ENCODE results near the gene ADRA2B.

The ADRA2B gene

DNA sequence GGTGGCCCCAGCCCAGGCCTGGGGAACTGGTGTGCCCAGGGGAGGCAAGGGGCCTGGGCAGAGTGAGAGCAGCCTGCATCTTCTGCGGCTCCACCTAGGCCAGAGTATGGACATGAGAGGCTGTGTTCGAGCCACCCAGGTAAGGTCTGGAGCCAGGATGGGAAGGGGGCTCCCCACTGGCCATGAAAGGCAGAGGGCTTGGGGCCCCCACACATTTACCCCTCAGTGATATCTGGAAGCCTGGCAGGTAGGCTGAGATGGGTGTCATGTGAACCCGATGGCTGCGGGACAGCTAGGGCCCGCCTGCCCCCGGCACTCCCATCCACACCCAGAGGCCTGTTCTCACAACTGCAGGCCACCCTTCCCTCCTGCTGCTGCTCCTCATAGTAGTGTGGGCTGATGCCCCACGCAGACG lies 13.2 kb downstream of the ADRA2B start:
- TF ChIP-seq, protein P1, sequence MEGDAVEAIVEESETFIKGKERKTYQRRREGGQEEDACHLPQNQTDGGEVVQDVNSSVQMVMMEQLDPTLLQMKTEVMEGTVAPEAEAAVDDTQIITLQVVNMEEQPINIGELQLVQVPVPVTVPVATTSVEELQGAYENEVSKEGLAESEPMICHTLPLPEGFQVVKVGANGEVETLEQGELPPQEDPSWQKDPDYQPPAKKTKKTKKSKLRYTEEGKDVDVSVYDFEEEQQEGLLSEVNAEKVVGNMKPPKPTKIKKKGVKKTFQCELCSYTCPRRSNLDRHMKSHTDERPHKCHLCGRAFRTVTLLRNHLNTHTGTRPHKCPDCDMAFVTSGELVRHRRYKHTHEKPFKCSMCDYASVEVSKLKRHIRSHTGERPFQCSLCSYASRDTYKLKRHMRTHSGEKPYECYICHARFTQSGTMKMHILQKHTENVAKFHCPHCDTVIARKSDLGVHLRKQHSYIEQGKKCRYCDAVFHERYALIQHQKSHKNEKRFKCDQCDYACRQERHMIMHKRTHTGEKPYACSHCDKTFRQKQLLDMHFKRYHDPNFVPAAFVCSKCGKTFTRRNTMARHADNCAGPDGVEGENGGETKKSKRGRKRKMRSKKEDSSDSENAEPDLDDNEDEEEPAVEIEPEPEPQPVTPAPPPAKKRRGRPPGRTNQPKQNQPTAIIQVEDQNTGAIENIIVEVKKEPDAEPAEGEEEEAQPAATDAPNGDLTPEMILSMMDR (IDR thresholded peaks at IDR 0.05; ENCODE audit: low read depth, low read length) = no peak
- no peak for TF ChIP-seq MAX (IDR thresholded peaks at IDR 0.05; ENCODE audit: low read depth, low read length)
- TF ChIP-seq POLR2A (IDR thresholded peaks at IDR 0.05; ENCODE audit: extremely low read depth, insufficient read length) = no peak
- no peak for TF ChIP-seq MYC (IDR thresholded peaks at IDR 0.05; ENCODE audit: low read depth, low read length)
- H3K4me3 ChIP-seq (ENCODE audit: low read depth, low read length) = no peak overlapping the region
- DNase-seq (ENCODE audit: low read depth) = no peak

DNA sequence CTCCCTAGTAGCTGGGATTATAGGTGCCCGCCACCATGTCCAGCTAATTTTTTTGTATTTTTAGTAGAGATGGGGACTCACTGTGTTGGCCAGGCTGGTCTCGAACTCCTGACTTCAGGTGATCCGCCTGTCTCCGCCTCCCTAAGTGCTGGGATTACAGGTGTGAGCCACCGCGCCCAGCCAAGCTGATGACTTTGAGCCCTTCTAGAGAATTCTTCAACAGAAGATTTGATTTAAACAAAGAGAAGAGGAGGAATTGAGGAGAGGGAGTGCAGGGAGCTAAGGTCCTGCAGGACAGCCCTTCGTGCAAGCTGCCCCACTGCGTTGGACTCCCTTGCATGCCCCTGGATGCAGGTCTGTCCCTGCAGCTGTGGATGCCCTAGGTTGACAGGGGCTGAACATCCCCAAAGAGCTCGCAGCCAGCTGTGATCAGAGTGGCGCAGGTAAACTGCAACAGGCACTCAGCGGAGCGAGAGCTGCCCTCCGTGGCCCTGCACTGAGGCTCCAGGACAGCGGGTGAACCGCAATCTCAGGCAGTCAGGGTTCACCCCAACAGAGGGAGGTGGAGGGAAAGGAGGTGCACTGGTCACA lies 13.7 kb downstream of the ADRA2B start:
- DNase-seq (ENCODE audit: low read depth) = no peak
- TF ChIP-seq MYC (IDR thresholded peaks at IDR 0.05; ENCODE audit: low read depth, low read length) (no peak), MAX (IDR thresholded peaks at IDR 0.05; ENCODE audit: low read depth, low read length) (no peak), POLR2A (IDR thresholded peaks at IDR 0.05; ENCODE audit: extremely low read depth, insufficient read length) (no peak)
- TF ChIP-seq, protein P1 (IDR thresholded peaks at IDR 0.05; ENCODE audit: low read depth, low read length) = no peak
- no peak overlapping the region for H3K4me3 ChIP-seq (ENCODE audit: low read depth, low read length)

DNA sequence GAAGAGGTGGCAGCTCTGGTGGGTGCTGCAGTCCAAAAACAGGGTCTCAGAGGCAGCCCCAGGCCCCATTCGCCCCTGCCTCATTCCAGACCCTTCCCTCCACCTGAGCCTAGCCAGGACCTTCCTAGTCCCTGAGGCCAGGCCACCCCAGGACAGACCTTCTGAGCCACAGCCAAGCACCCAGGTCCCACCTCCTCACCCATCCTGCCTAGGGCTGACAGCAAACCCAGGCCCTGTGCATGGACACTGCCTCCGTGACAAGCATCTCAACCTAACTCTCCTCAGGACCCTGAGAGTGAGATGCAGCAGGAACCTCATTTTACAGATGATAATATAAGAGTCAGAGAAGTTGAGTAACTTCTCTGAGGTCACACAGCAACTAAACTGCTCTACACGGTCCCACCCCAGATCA lies 15.5 kb downstream of the ADRA2B start:
- DNase-seq (ENCODE audit: low read depth) = no peak
- H3K4me3 ChIP-seq (ENCODE audit: low read depth, low read length) = no peak overlapping the region
- TF ChIP-seq, protein P1 (IDR thresholded peaks at IDR 0.05; ENCODE audit: low read depth, low read length) = no peak
- TF ChIP-seq POLR2A (IDR thresholded peaks at IDR 0.05; ENCODE audit: extremely low read depth, insufficient read length) (no peak), MYC (IDR thresholded peaks at IDR 0.05; ENCODE audit: low read depth, low read length) (no peak)

DNA sequence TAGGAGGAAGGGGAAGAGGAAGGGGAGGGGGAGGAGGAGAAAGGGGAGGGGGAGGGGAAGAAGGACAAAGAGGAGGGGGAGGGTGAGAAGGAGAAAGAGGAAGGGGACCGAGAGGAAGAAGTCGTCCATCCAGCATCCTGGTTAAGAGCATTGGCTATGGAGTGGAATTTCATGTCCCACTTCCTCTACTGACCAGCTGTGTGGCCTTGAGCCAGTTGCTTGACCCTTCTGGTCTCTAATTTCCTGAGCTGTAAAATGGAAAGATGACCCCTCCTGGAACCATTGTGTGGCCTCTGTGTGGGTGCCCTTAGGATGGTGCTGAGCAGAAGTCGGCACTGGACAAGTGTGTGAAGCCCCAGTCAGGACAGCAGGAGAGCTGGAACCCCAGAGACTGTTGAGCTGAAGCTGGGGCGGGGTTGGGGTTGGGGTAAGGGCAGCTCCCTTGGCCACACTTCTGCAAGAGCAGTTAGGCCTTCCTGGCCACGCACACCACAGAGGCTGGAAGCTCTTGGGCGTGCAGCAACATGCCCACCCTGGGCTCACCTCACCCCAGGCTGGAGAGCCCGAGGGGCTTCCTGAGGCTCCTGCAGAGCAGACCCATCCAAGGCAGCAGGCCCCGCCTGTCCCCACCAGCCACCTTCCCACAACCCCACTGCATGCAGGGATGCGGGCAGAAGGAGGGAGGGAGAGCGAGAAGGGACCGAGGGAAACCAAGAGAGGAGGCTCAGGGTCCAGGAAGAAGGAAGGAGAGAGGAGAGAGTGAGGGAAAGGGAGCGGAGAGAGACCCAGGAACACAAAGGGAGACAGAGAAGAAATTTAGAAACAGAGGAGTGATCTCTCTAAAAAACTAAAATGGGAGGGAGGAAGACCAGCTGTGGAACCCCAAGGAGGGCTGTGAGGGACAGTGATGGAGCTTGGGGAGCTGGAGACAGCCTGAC lies 16.2 kb downstream of the ADRA2B start:
- no peak overlapping the region for H3K4me3 ChIP-seq (ENCODE audit: low read depth, low read length)
- TF ChIP-seq, protein P1 (IDR thresholded peaks at IDR 0.05; ENCODE audit: low read depth, low read length) = no peak
- TF ChIP-seq POLR2A (IDR thresholded peaks at IDR 0.05; ENCODE audit: extremely low read depth, insufficient read length) (no peak), MAX (IDR thresholded peaks at IDR 0.05; ENCODE audit: low read depth, low read length) (no peak), MYC (IDR thresholded peaks at IDR 0.05; ENCODE audit: low read depth, low read length) (no peak)
- DNase-seq (ENCODE audit: low read depth) = no peak

DNA sequence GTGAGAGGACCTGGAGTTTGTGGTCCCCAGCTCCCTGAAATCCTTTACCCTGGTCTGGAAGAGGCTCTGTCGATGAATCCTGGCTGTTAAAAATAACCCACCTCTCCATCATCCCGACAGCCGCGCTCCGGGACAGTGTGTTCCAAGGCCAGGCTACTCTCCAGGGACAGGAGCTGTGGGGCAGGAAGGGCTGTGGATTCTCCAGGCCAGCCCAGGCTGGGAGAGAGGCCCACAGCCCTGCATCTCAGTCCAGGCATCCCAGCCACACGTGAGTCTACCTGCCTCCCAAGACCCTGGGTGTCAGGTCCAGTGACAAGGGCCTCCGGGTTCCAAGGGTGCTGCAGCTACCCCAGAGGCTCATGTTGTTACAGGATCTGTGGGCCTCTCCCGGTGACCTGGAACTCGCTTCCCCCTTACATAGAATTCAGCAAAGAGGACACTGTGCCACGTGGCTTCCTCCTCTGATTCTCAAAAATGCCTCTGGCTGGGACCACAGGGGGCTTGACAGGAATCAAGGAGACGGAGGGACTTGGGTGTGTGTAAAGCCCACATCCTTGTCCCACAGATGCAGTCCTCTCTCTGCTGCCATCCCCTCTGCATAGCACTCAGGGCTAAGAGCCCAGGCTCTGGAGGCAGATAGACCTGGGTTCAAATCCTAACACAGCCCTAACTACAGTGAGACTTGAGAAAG lies 17.3 kb downstream of the ADRA2B start:
- DNase-seq (ENCODE audit: low read depth) = no peak
- TF ChIP-seq POLR2A (IDR thresholded peaks at IDR 0.05; ENCODE audit: extremely low read depth, insufficient read length) = no peak
- TF ChIP-seq, protein P1 (IDR thresholded peaks at IDR 0.05; ENCODE audit: low read depth, low read length) = no peak
- no peak for TF ChIP-seq MAX (IDR thresholded peaks at IDR 0.05; ENCODE audit: low read depth, low read length)
- TF ChIP-seq MYC (IDR thresholded peaks at IDR 0.05; ENCODE audit: low read depth, low read length) = no peak
- no peak overlapping the region for H3K4me3 ChIP-seq (ENCODE audit: low read depth, low read length)
